ENCODE measurements around the gene PCDH9.

DNA sequence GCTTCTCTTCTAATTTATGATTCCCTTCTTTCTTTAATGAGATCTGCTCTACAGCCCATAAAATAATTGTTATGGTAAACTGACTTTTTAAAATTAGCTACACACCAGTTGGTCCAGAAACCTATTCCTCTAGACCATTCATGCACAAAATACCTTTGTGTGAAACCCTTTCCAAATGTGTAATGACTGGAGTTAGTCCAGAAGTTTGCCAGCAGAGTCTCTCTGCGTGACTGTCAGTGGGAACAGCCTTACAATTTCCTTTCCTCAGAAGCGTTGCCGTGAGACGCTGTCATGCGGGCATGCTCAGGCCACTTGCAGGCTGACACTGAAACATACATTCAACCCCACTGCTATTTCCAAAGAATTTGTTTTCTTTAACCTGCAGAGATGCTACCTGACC lies 965.2 kb downstream of the PCDH9 start:
- TF ChIP-seq POLR2A (IDR thresholded peaks at IDR 0.05) = no peak
- TF ChIP-seq, protein P1, sequence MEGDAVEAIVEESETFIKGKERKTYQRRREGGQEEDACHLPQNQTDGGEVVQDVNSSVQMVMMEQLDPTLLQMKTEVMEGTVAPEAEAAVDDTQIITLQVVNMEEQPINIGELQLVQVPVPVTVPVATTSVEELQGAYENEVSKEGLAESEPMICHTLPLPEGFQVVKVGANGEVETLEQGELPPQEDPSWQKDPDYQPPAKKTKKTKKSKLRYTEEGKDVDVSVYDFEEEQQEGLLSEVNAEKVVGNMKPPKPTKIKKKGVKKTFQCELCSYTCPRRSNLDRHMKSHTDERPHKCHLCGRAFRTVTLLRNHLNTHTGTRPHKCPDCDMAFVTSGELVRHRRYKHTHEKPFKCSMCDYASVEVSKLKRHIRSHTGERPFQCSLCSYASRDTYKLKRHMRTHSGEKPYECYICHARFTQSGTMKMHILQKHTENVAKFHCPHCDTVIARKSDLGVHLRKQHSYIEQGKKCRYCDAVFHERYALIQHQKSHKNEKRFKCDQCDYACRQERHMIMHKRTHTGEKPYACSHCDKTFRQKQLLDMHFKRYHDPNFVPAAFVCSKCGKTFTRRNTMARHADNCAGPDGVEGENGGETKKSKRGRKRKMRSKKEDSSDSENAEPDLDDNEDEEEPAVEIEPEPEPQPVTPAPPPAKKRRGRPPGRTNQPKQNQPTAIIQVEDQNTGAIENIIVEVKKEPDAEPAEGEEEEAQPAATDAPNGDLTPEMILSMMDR (IDR thresholded peaks at IDR 0.05) = no peak

Data from Peyer's patch (tissue), 4 donors.